Retina (tissue), 1 donor: ENCODE results near the gene SEMA3B.
"Not testable (repeated sequence)": the region's sequence is repeated elsewhere in the genome, so short reads cannot be mapped to it uniquely, and the experiment has no call there.

ENCODE experiments used
- DNase-seq: peaks from one replicate; pipeline ENCODE4 v3.0.0-alpha.2; 2016

Gene SEMA3B

DNA sequence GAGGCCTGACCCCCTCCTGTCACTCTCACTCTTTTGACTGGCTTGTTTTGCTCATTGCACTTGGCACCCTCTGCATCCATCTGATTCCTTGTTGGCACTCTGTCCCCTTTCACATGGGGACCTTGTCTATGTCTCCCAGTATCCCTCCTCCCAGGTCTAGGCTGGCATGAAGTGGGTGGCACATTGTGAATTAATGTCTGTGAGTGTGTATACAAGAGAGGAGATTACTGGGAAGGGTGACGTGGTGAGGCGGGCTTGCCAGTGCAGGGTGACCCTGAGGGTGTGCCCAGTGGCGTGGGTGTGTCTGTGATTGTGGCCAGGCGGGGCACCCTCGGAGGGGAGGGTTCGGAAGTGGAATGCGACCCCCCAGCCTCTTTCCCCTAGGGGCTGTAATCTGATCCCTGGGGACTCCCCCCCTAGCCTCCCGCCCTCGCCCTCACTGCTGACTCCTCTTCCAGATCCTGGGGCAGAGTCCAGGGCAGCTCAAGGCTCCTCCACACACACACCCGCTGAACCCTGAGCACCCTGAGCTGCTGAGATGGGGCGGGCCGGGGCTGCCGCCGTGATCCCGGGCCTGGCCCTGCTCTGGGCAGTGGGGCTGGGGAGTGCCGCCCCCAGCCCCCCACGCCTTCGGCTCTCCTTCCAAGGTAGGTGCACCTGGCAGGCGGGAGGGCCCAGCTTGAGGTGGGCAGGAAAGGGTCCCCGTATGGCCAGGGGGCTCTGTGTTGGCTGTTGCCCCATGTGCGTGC is at the start of gene SEMA3B:
SEMA3B (plus strand) TSS at position 445 of the 749 bp plus-strand sequence; CDS start at position 539, 94 bp downstream.
- no peak for DNase-seq

DNA sequence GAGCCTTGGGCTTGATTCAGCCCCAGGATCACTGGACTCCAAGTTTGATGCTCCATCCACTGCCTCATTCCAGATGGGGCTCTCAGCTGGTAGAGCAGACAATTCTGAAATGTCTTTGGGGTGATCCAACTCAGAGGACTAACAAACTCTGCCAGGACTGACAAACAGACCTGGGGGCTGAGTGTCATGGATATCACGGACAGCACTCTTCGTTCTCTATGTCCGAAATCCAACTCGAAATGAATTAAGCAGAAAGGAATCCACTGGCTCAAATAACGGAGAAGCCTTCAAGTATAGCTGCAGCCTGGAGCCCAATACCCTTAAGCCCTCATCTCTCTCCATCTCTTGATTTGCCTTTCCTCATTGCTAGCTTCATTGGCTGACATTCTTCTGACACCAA is 49.7 kb upstream of the SEMA3B start:
- no peak for DNase-seq

DNA sequence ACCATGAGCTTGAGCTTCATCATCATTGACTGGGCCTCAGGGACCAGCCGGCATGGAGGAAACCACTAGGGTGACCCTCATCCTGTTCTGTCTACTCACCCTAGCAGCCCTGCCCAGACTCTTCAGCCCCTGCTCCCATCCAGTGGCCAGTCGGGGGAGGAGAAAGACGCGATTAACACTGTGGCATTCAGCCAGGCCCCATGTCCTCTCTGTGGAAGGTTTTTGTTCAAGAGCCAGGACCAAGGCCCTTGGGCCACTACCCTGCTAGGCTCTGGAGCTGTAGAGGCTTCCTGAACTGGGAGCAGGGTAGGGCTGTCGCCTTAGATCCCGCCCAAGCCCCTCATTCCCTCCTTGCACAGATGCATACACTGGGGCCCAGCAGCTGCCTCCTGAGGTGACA is 48.8 kb upstream of the SEMA3B start:
- DNase-seq, result no peak

DNA sequence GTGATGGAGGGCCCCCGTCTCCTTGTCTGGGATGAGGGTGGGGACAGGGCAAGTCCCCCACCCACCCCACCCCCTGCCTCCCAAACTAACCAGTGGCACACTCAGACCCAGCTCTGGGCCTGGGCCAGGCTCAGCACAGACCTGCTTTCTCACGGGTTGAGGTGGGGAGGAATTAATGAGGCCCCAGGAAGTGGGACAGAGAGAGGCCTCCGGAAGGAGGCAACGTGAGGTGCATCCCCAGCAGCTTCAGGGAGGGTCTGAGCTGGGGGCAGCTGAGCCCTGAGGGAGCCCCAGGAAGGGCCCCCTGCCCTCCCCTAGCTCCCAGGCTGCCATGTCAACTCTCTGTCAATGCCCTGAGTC is 47.9 kb upstream of the SEMA3B start:
- DNase-seq, result no peak

DNA sequence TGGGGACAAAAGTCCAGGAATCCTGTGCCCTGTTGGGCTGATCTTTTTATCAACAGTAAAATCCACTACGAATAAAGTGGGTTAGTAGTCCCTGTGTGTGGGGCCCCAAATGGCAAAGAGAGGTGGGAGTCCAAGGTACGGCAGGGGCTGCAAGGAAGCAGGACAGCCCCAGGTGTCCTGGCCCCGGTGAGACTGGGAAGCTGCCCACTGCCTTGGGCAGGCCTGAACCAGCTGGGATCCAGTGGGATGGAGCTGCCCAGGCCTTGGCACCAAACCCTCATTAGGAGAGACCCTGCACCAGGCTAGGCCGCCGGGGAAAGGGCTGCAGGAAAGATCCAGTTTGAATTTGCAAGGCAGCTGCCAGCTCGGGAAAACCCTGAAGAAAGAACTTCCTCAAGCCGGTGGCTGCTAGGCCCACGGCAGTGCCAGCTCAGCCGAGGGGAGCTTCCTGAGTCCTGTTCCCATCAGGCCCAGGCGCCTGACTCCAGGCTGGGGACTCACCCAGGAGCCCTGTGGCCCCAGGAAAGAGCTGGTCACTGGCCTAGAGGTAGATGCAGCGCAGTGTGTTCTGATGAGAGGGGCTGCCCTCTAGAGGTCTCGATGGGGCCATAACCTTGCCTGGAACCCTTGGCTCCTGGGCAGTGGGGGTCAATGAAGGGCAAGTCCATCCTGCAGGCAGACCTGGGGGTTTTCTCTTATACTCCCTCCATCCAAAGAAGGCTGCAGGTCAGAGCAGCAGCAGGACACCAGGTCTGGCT is 47.4 kb upstream of the SEMA3B start:
- DNase-seq, result no peak

DNA sequence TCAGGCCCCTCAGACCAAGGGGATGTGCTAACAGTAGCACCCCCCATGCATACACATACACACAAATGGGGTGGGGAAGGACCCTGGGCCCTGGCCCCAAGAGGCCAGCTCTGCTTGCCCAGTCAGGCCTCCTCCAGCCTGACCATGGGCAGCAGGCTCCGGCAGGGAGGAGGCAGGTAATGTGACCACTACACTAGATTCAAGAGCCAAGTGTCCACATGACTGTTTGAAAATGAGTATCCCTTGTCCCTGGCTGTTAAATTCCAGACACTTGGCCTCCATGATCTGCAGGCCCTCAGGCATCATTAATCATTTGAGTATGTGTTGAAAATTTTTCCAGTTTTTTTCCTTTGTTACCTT is 46.8 kb upstream of the SEMA3B start:
- no peak for DNase-seq

DNA sequence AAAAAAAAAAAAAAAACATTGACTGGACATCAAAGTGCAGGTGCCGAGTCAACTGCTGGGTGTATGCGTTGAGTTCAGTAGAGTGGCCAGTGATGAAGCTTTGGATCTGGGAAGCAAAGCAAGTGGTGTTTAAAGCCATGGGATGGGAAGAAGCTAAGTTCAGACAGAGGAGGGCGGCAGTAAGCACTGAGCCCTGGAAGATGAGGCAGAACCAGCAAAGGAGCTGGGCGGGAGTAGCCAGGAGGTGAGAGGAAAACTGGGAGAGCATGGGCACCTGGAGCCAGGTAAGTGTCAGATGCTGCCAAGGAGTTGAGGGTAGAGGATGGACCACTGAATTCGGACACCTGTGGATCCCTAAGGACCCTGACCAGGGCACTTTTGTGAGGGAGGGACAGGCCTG is 44.3 kb upstream of the SEMA3B start:
- DNase-seq, result no peak

DNA sequence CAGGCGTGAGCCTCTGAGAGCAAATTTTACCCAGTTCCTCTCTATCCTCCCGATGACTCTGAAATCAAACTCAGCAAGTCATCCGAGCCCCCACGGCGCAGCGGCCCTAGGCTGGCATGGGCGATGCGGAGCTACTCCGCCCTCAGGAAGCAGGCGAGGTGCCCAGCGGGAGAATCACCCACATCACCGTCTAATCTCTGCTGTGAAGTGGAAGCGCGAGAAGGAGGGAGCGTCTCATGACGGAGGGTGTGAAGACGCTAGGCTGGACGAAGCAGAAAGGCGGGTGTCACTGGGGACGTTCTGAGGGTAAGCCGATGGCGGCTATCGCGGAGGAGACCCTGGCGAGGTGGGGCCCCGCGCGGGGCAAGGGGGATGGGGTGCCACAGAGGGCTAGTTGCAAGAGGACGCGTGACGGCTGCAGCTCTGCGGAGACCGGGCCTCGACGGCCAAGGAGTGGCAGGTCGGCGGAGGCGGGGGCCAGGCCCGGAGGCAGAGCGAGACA is 42.0 kb upstream of the SEMA3B start:
- peak; percentile 85 for DNase-seq

DNA sequence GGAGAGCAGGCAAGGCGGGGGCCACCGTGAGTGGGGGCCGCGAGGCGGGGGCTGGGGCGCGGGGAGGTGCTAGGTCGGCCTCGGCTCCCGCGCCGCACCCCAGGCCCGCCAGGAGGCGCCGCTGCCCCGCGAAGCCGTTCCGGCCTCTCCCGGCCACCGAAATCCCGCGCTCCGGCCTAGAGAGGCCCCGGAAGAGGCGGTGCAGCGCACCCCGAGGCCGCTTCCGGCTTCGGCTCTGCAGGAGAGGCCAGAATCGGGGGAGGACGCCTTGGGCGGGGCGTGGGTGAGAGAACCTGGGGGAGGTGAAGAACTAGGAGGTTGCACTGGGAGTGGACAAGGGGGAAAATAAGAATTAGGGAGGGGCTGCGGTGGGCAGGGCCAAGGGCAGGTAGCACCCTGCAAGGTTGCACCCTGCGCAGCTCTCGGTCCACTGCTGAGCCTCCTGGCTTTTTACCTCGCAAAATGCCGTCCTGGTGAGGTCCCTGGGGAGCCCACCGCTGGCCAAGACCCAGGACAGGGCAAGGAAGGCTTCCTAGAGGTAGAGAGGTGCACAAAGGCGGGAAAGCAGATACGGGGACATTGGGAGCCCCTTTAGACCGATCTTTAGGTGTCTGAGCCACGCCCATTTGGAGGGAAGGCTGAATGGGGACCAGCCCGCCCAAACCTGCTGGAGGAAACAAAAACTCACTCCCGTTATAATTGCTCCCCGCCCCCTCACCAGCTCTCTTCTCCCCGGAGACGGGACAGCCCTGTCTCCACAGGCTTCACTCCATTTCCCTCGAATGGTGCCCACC is 41.4 kb upstream of the SEMA3B start:
- DNase-seq, result peak; percentile 92

DNA sequence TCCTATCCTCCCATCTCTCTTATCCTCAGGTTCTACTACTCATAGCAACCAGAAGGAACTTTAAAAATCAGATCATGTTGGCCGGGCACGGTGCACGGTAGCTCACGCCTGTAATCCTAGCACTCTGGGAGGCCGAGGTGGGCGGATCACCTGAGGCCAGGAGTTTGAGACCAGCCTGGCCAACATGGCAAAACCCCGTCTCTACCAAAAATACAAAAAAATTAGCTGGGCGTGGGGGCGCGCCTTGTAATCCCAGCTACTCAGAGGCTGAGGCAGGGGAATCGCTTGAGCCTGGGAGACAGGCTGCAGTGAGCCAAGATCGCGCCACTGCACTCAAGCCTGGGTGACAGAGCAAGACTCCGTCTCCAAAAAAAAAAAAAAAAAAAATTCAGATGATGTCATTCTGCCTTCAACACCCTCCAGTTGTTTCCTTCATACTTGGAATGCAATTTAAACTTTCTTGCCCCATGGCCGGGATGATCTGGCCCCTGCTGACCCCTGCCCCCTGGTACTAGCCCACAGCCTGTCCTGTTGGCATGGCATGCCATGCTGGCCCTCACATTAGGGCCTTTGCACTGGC is 40.7 kb upstream of the SEMA3B start:
- DNase-seq, result not testable (repeated sequence)

DNA sequence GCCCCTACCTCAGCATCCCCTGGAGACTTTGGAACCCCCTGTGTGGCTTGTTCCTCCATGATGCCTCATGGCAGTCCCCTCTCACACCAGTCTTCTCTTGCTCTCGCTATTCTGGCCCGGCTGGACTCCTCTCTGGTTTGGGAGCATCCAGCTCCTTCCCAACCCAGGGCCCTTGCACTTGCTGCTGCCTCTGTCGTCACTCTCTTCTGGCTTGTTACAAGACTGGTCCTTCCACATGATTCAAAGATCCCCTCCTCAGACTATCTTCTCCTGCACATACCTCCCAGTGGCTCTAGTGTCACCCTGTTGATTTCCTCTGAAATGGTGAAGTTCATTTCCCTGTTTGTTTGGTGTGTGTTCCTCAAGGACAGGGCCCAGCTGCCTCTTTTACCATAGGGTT is 39.5 kb upstream of the SEMA3B start:
- no peak for DNase-seq

DNA sequence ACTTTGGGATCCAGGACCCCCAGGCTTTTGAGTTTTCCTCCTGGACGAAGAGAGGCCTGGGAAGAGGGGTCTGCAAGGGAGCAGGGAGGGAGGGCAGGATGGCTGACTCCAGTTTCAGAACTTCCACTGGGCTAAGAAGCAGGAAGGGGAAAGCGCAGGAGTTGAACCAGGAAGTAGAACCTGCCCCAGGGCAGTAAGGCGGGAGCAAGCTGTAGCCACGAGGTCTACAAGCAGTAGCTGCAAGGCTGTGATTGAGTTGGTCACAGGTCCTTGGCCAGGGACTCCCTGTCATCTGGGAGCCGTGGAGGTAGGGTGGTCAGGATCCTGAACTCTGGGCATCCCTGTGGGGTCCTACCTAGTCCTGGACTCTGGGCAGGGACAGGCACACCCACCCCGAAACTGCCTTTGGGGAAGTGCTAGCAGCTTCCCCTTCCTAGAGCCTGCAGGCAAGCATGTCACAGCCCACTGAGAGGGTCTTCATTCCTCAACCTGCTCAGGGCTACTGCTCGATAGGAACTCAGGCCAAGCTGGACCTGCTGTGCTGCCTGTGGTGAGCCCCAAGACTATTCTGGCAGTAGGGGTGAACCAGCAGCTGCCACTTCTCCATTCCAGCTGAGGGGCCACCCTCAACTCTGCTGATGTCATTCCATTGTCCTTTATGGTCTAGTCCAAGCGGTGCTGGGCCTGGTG is 38.7 kb upstream of the SEMA3B start:
- DNase-seq, result no peak

DNA sequence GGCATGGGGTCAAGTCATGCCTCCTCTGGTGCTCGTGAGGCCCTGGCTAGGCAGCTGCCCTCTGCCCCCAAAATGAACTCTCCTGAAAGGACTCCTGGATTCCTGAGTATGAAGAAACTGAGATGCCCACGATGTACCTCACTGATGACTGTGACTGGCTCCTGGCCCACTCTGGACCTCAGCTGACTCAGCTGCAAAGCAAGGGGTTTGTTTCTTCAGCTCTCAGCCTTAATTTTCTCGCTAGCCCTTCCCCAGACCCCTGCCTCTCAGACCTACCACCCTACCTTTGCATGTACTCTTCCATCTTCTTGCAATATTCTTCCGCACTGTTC is 38.2 kb upstream of the SEMA3B start:
- DNase-seq, result no peak

DNA sequence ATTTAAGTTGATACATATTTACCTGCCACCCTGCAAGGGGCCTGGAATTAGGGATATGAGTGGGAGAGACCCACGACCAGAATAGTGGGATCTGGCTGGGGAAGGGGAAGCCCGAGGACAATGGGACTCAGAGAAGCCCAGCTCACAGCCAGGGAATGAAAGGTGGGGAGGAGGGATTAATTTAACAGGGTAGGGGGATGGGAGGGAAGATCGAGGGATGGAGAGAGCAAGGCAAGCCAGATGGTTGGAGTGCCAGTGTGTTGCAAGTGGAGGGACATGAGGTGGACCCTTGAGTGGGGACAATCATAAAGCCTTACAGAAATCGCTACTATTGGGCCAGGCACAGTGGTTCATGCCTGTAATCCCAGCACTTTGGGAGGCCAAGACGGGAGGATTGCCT is 37.4 kb upstream of the SEMA3B start:
- no peak for DNase-seq

DNA sequence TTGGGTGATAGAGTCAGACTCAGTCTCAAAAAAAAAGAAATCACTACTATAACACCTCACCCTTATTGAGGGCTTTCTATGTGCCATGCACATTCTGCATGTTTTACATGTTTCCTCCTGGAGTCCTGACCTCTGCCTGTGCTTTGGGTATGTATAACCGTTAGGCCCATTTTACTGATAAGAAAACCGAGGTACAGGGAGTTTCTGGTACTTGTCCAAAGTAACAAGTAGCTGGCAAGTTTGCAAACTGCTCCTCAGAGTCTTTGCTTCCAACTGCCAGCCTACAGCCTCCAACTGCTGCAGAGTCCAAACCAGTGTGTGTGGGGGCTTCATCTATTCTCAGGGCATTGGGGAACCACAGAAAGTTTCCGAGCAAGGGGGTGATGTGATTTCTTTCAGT is 36.6 kb upstream of the SEMA3B start:
- DNase-seq, result no peak

DNA sequence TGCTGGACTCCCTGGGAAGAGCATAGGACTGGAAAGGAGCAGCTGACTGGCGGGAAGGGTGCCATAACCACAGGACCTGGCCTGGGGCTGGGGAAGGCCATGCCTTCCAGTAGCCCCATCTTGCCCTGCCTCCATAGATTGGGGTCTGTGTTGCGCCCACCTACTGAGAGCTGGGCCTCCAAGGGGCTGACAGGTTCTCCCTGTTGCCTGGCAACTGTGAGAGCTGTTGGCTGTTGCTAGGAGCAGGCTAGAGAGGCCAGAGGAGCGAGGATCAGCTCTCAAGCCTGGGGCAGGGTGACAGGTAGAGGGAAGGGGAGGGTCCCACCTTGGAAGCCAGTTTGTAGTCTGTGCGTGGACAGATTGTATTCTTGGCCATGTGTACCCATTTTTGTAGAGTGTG is 35.8 kb upstream of the SEMA3B start:
- peak; percentile 75 for DNase-seq

DNA sequence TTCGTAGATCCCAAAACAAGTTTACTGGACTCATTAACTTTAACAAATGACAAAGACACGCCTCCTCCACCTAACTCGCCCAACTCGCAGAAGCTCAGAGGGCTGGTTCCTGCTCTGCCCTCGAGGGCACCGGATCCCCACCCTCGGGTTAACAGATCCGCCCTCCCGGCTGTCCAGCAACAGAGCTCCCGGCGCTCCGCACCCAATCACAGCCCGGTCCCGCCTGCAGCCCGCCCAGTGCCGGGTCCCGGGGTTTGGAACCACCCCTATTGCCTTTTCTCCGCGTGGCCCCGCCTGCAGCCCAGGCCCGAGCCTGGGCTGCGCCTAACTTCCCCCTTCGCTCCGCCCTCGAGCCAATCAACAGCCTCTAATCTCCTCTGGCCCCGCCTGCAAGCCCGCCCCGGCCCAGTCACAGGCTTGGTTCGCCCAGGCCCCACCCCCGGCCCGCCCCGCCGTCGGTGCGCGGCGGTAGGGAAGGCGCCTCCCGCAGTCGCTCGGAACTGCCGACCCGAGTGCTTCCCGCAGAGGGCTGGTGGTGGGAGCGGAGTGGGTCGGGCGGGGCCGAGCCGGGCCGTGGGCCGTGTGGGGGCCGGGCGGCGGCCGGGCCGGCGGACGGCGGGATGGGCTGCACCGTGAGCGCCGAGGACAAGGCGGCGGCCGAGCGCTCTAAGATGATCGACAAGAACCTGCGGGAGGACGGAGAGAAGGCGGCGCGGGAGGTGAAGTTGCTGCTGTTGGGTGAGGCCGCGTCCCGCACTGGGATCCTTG is 33.0 kb upstream of the SEMA3B start, which contains the start of gene GNAI2:
GNAI2 (plus strand) TSS at position 489 of the 768 bp plus-strand sequence; CDS start at position 621, 132 bp downstream.
- peak; percentile 96 for DNase-seq

DNA sequence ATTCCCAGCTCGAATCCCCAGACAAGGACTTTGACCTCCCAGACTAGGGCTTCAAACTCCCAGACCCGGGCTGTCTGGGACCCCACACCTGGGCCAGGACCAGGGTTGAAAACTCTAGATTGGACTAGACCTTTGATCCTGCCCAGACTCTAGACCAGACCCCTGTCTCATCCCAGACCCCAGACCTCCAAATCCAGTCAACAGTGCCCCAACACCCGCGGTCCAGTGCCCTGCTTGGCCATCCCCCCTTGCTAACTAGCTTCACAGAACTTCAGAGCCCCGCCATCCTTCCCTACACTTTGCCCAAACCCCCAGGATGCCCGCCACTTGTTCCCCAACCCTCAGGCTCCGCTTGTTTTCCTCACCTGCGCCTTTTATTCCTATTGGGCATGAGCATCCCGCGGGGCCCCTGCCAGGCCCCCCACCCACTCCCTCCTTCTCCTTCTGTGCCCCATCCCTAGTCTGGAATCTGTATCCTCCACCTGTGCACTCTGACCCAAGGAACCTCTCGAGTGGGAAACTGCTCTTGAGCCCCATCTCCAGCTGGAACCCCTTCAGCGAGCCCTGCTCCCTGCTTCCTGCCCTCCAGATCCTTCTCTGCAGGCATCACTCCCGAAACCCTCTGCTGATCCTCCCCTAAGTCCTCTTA is 32.3 kb upstream of the SEMA3B start:
- no peak for DNase-seq

DNA sequence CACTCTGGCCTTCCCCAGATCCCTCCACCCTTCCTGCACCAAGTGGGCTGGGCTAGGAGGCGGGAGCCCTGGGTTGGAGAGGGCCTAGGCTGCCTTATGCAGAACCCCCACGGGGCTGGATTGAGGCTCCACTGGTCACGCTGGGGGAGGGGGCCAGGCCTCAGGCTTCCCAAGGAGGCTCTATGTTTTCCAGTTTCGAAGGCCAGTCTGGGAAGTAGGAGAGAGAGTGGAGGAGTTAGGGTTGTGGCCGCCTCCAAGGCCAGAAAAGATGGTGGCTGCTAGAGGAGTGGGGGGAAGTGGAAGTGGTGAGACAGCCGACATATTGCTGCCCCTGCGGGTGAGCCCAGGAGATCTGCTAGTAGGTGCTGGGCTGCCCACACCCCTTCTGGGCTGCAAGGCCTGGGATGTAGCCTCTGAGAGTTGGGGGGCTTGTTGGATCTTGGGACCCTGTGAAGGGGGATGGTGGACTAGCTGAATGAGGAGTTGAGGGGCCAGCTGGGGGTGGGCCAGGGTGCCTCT is 31.8 kb upstream of the SEMA3B start:
- peak; percentile 58 for DNase-seq

DNA sequence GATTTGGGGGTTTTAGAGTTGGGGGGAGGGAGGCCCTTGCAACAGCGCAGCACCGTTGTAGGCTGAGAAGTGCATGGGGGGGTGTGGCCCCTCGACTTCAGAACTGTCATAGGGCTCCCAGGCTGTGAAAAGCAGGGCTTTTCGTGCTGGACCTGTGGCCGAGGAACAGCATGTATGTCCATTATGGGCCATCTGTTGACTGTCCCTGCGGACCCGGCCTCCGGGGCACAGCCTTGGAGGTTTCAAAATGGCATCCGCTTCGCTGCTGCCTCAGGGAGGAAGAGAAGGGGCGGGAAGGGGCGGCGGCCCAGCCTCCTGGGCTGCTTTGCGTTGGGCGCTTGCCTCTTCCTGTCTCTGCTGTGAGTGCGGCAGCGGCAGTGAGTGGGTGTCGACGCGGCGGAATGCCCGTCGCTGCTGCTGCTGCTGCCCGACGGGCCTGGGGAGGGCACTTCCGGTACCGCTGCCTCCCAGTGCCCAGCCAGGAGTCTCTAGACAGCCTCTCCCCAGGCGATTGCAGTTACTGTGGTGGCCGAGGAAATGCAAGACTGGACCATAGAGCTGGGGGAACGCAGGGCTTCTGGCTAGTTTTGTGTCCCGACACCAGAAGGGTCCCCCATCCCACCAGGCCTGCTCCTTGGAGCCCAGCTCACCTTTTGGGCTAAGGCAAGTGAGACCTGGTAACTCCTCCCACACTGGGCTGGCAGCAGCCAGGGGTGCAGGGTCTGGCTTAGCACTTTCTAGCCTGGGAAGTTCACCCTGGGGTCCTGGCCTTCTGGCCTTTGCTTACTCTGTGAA is 31.0 kb upstream of the SEMA3B start:
- DNase-seq, result peak; percentile 76
